RPMI7951 (cell line): ENCODE measurements around the gene IRGC. TPM values are rescaled to one million over a fixed set of nuclear protein-coding genes. Genes with fewer than 3 reads are reported as not detected.

Source experiments
- DNase-seq: peaks from one replicate; pipeline ENCODE4 v3.0.0-alpha.2; 2012; ENCODE audit warnings: low read depth
- total RNA-seq: library from RNA; depleted of rRNA; stranded (reverse); fragments of >200 nt; shearing (Covaris generic); gene quantifications from 2 replicates; pipeline ENCODE4 v1.2.3, GENCODE V29; 2014

The IRGC gene
- total RNA-seq, 1 experiment from 2014 or later, result not detected

DNA sequence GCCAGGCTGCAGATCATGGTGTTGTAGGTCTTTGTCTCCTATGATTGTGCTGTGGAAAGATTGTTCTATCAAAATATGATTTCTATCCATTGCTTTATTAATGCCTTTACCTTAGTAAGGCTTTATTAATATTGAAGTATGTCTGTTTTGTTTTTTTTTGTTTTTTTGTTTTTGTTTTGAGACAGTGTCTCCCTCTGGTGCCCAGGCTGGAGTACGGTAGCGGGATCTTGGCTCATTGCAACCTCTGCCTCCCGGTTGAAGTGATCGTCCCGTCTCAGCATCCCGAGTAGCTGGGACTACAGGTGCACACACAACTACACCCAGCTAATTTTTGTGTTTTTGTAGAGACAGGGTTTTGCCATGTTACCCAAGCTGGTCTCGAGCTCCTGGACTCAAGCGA is 7.7 kb downstream of the IRGC start:
- DNase-seq, result no peak

DNA sequence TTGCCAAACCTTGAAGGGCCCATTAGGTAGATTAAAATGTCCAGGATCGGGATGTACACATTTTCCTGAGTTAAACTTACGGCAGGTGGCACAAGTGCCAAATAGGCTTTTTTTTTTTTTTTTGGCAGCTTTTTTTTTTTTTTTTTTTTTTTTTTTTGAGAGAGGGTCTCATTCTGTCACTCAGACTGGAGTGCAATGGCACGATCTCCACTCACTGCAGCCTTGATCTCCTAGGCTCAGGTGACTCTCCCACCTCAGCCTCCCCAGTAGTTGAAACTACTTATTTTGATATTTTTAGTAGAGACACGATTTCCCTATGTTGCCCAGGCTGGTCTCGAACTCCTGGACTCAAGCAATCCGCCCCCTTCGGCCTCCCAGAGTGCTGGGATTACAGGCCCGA is 9.0 kb downstream of the IRGC start:
- no peak for DNase-seq

DNA sequence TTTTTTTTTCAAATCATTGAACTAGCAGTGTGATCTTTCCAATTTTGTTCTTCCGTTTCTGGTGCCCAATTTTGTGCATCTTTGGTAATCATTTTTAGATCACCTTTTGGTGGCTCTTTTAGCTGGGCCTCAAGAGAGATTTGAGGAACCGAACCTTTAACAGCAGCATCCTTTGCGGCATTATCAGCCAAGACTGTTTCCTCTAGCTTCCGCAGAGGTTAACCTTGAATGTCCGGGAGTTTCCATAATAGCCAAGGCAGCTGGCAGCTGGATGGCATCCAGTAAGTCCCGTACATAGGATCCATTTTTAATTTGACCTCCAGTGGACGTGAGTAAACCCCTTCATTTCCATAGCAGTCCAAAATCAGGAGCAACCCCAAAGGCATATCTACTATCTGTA is 9.6 kb downstream of the IRGC start:
- DNase-seq, result peak; percentile 76

DNA sequence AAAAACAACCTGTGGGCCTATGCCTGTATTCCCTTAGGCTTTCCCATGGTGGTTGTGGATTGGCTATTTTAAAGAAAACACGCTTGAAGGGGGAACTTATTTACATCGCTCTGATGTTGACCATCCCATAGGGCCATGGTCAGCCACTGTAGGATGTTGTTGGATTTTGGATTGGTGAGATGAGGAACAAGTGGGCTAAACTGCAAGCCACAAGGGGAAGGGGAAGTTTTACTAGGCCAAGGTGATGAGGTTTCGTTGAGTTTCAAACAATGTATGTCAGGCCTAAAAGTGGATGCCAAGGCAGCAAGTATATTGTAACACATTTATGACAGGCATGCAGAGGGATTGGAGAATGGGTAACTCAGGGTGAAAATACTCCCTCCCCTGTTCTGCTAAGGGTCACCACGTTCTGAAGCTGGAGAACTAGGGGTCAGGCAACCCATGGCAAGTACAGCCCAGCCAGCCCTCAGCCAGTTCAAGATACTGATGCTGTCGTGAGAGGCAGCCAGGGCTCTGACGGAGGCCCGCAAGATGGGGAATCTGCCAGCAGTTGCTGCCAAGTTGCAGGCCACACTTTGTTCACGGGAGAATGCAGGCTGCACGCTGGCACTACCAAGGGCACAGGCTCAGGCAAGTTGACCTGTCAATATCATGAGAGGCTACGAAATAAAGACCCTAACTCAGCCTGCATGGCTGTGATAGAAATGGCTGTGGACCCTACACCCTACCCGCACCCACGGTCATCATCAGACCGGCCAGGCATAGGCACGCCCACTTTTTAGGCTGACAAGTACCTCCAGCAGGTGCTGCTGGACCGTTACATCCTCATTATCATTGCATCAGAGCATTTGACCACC is 11.1 kb downstream of the IRGC start:
- DNase-seq, result peak; percentile 42

DNA sequence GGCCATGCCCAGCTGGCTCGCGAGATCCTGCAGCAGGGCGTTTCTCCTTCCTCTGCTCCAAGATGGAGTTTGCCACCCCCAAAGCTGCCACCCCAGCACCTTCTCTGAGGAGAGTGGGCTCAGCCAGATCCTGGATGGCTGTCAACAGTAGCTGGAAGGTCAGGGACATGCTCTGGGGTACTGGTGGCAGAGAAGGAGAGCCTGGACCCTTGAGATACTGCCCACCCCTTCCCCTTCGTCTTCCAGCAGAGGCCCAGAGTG is 11.6 kb downstream of the IRGC start:
- no peak for DNase-seq

DNA sequence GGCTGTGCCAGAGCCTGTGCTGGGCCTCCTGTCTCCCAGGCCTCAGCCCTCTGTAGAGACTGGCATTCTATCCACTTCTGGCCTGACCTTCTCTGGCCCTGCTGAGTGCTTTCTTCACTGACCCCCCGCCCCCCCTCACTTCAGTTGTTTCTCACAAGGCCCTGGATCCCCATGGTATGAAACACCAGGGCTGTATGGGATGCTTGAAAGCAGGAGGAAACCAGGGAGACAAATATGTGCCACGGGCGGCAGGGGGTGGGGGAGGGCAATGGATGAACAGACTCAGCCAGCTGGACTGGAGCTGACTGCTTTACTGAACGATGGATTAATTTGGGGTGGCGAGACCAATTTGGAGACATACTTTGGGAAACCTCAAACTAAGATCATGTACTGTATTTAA is 14.0 kb downstream of the IRGC start:
- no peak for DNase-seq

DNA sequence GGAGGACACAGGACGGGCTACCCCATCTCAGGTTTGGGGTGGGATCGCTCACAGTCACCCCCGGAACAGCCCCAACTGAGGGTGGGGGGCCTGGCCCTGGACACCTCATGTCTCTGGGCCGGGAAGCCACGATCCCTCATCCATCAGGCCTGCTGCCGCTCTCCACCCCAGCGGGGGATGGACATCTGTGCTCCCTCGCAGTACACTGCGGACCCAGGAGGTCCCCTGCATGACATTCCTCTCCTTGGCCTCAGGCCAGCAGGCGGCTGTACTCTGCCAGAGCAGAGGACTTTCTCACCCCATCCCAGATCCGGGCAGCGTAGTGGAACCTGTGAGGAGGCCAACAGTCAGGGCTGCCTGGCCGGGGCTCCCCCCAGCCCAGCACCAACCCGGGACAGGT is 15.5 kb downstream of the IRGC start:
- no peak for DNase-seq

DNA sequence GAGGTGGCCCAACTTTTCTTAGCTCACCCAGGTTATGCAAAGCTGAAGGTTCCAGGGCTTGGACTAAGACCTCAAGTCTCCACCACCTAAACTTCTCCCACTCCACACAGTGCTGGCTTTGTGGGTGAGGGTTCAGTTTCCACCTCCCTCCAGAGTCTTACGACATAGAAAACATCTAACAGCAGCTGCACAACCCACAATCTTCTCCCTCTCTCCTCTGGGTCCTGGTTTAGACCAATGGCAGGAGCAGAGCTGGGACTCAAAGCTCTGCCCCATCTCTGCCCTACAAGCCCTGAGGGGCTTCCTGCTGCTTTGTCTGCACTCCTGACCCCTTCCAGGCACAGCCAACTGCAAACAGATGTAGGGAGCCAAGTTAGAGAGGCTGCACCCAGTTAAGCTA is 16.0 kb downstream of the IRGC start:
- DNase-seq, result peak; percentile 96

DNA sequence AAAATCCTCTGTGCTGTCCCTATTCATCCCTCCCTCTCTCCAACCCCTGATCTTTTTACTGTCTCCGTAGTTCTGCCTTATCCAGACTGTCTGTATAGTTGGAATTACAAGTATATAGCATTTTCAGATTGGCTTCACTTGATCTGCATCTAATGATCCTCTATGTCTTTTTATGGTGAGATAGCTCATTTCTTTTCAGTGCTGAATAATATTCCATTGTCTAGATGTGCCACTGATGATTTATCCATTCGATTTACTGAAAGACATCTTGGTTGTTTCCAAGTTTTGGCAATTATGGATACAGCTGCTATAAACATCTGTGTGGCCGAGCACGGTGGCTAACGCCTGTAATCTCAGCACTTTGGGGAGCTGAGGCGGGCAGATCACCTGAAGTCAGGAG is 19.1 kb downstream of the IRGC start:
- no peak for DNase-seq

DNA sequence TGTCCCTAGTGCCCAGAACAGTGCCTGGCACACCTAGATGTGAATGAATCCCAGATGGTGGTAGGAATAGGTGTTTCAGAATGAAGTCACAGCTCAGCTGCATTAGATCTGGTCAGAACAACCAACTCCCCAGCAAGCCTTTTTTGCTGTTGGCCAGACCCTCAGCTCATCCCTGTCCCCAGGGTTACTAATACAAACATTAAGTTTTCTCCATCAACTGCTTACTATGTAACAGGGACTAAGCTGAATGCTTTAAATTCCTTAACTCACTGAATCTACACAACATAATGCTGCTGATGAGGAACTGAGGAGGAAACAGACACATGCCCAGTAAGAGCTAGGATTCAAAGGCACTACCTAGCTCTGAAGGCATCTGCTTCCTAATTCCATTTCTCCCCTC is 20.1 kb downstream of the IRGC start:
- DNase-seq, result no peak

DNA sequence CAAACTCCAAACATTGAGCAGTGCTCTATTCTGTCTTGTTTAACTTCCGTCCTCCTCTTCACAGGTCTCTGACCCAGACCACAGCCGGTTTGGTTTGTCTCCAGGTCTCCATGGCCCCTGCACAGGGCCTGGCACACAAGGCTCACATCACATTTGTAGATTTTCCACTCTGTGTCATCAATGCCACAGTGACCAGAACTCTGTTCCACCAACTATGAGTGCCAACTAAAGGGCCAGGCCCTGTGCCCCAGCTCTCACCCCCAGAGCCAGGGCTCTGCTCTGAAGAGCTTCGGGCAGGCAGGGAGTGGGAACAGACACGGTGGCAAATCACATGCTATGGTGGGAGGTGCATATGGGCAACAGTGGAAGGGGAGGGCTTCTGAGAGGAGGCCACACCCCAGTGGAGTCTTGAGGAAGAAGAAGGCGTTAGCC is 22.9 kb downstream of the IRGC start:
- DNase-seq, result peak; percentile 72

DNA sequence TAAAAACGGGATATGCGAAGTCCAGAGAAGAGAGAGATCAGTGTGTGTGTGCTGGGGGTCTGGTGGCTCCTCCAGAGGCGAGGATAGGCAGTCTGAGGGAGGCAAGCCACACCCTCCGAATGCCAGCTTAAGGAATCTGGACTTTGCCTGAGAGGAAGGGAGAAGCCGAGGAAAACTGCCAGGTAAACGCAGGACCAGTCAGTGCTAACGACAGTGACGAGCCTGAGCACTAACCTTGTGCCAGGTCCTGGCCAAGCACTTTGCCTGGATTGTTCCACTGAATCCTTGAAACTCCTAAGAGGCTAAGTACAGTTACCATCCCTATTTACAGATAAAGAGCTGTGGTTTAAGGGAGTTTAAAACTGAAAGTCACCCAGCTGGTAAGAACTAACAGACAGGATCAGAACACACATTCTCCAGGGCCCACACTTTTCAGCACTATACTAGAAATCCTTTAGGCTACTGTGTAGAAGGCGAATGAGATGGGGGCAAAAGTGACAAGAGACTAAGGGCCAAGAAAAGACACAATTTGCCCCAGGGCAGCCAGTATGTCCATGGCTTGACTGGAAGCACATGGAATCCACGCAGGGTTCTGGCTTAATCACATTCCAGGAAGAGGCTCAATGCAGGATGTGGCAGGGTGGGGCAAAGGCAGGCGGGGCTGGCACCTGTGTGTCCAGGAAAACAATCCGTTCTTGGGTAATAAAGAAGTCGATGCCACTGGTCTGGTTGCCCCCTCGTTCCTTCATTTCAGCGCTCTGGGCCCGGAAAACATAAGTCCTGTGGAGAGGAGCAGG is 23.8 kb downstream of the IRGC start:
- DNase-seq, result peak; percentile 79

DNA sequence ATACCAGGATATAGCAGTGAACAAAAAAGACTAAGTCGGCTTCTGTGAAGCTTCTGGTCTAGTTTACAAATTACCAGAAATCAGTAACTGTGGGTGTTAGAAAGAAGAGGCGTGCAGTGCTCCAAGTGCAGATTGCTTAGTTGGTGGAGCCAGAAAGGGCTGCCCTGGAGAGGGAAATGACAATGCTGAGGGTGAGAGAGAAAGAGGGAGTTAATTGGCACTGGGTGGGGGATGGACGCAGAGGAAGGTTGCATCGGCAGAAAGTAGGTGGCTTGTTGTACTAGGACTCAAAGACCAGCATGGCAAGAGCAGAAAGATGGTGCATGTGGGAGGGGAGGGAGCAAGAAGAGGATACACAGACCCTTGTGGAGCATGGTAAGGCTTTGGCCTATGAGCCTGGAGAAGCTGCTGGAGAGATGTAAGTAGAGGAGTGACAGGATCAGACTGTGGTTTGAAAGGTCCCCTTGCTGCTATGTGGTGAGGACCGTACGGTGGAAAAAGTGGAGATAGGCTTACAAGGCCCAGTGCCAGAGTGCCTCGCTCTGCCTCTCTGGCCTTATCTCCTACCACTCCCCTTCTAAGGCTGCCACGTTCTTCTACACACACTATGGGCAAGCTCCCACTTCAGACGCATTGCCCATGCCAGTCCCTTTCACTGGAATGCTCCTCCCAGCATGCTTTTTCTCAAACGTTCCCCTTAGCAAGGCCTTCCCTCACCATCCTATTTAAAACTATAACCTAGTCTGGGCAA is 25.4 kb downstream of the IRGC start:
- no peak for DNase-seq

DNA sequence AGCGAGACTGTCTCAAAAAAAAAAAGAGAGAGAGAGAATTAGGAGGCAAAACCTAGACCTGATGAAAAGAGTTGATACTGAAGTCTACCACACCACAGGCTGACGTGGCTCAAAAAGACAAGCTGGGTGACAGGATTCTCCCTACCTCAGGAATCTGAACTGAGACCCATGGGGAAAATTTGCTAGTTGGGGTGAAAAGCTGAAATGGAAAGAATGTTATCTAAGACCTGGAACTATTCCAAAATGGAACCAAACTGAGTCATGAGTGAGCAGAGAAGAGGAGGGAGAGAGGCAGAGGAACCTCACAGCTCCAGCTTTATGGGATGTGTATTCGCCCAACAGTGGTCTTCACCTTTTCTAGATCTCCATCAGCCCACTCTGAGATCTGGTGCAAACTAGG is 27.2 kb downstream of the IRGC start:
- DNase-seq, result peak; percentile 82

DNA sequence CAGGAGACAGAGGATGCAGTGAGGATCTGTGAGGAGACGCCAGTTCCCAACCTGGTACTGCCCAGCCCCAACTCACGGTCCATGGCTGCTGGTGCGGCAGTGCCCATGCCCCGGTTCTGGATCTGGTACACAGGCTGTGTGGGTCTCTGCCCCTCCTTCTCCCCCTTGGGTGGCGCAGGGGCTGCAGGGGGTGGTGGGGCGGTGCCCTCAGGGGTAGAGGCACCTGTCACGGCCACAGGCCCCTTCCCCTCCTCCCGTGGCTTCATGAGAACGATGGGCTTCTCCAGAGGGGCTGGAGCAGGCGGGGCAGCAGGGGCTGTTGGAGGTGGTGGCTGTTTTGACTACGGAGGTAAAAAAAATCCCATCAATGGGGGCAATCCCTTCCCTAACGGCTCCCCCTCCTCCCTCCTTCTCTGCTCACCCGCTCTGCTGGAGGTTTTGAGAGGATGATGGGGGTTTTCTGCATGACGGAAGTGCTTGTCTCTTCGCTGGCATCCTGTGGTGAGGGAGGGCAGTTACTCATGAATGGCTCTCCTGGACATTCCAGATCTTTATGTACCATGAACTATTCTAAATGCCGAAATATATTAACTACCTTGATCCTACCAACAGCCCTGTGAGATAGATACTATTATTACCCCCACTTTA is 31.8 kb downstream of the IRGC start:
- no peak for DNase-seq

DNA sequence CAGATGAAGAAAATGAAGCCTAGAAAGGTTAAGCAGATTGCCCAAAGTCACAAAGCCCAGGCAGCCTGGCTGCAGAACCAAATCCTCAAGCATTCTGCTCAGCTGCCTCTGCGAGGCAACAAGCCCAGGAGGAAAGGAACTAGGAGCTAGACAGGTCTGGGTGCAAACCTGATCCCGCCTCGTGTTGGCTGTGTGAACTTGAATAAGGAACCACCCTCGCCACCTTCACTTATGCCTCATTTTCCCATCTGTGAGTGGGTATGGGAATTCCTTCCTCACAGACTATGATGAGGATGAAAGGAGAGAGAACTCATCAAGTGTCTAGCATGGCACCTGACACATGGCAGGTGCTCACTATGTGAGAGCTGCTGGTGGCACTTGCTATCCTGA is 32.3 kb downstream of the IRGC start:
- DNase-seq, result no peak

DNA sequence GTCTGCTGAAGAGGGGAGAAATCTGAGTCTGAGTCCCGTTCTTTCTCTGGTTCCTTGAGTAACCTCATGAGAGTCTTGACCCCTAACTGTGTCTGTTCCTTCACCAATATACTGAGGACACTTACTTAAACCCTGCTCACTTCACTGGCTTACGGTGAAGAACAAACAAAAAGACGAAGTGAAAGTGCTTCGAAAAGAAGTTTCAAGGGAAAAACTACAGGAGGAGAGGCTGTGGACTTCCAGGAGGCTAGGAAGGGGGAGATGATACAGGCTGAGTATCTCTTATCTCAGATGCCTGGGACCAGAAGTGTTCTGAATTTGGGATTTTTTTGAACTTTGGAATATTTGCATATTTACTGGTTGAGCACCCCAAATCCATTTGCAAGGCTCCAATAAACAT is 32.8 kb downstream of the IRGC start:
- no peak for DNase-seq

DNA sequence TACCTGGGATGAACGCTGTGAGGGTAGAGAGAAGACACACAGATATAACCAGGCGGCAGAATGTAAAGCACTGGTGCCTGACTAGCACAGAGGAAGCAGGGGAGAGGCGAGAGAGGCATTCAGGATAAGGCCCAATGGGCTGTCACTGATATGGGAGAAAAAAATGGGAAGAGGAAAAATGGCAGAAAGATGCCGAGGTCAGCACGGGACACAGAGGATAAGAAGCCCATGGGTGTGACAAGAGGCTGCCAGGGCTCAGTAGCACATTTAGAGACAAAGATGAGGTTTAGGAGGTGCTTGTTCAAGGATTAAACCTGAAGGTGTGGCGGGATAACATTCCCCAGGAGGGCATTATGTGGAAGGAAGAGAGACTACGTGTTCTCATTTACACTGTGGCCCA is 33.3 kb downstream of the IRGC start:
- no peak for DNase-seq

DNA sequence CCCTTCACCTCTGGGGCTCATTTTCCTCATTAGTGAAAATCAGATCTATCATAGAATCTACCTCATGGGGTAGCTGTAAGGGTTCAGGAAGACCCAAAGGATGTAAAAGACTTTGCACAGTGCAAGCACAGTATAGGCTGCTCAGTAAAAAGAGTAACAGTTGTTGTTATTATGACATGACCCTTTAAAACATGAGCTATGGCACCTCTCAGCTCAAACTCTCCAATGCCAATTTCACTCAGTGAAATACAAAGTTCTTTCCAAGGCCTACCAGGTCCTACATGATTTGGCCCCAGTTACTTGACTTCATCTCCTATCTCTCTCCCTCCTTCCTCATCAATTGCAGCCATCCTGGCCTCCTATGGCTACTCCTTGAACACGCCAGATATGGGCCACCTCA is 34.0 kb downstream of the IRGC start:
- no peak for DNase-seq

DNA sequence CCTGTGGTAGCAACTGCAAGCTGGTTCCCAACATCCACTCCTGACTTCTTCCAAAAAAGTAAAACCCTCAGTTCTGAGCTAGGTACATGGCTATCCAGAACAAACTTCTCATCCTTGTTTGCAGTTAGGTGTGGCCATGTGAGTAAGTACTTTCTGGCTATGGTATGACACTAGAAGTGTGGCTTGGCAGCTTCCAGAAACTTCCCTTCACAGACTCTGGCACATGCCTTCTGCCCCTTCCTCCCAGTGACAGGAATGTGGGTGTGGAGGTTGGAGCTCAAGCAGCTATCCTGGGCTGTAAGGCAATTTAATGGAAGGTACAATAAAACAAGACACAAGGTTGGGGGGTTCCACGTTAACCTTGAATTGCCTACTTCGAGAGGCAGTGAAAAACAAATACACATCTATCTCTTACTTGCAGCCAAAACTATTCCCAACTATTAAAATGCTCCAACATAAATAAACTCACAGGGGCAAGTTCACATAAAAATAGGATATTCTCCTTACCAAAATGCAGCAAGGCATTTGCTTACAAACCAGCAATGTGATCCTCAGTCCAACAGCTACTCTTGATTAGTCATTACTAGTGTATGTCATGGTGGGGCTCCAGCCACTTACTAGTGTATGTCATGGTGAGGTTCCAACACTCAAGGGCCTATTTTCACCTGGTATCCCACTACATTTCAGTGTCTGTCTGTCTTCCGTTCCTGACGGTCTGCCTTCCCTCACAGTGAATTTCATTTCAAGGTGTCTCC is 35.8 kb downstream of the IRGC start:
- DNase-seq, result peak; percentile 44

DNA sequence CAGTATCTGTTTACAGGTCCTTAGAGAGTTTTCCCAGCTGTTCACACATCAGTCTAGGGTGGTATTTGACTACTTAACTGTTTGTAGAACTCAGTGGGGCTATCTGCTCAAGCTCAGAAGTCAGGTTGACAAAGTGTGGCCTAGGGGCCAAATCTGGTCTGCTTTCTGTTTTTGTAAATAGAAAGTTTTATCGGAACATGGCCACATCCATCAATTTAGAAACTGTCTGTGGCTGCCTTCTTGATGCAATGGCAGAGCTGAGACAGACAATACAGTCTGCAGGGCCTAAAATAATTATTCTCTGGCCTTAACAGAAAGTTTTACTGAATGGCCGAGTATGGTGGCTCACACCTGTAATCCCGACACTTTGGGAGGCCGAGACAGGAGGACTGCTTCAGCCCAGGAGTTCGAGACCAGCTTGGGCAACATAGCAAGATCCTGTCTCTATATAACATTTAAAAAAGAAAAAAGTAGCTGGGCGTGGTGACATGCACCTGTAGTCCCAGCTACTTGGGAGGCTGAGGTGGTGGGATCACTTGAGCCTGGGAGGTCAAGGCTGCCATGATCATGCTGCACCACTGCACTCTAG is 36.5 kb downstream of the IRGC start:
- DNase-seq, result no peak
